Stimulated activated memory B cell treated with anti-CD40 and anti-IgM and Interleukin-4, amounts not matched to agents 10 μg/mL and 1 μg/mL and 100 μg/mL, for 72 hours (primary cell): ENCODE data around the gene GARIN5A.

Experiments used
- ATAC-seq: fragments of 150-1000 bp; cut with Tn5 transposase; 2 replicates; pipeline ENCODE4 v1.10.0; 2021
- H3K27ac Mint-ChIP-seq: one replicate; pipeline ENCODE4 v1.8.0; 2022; ENCODE audit warnings: mild to moderate bottlenecking, mixed read lengths
- H3K27me3 Mint-ChIP-seq: one replicate; pipeline ENCODE4 v1.8.0; 2022; ENCODE audit warnings: mixed read lengths
- H3K36me3 Mint-ChIP-seq: one replicate; pipeline ENCODE4 v1.8.0; 2022; ENCODE audit warnings: mixed read lengths
- H3K4me1 Mint-ChIP-seq: one replicate; pipeline ENCODE4 v1.8.0; 2022; ENCODE audit warnings: mixed read lengths
- H3K4me3 Mint-ChIP-seq: one replicate; pipeline ENCODE4 v1.8.0; 2022; ENCODE audit warnings: mild to moderate bottlenecking, moderate library complexity, mixed read lengths
- H3K9me3 Mint-ChIP-seq: one replicate; pipeline ENCODE4 v1.8.0; 2022; ENCODE audit warnings: mixed read lengths

The GARIN5A gene

GRCh38 chr19:50417111-50418081 is 59.3 kb downstream of the GARIN5A start:
- Mint-ChIP-seq H3K27me3 (no peaks in the 10 kb centered on the region), H3K4me1 (peaks cover 71% of the 10 kb centered on the region), H3K9me3 (no peaks in the 10 kb centered on the region), H3K27ac (peak overlapping the region; percentile 91), H3K4me3 (peak overlapping the region; percentile 97), H3K36me3 (peaks cover 54% of the 10 kb centered on the region)
- peak; percentile 1 for ATAC-seq
